ENCODE results near the gene HDAC7. TPM values are rescaled to one million over a fixed set of nuclear protein-coding genes. Genes with fewer than 3 reads are reported as not detected.

The HDAC7 gene
- total RNA-seq, 1 donor from 2014 or later = 84.4 TPM

- no peak for DNase-seq (ENCODE audit: low read depth)
- no peak for TF ChIP-seq CTCF (conservative IDR thresholded peaks at IDR 0.05; ENCODE audit: low read depth, low read length)
Observed at GRCh38 chr12:47754126-47754525, 65.6 kb downstream of the HDAC7 start.

DNA sequence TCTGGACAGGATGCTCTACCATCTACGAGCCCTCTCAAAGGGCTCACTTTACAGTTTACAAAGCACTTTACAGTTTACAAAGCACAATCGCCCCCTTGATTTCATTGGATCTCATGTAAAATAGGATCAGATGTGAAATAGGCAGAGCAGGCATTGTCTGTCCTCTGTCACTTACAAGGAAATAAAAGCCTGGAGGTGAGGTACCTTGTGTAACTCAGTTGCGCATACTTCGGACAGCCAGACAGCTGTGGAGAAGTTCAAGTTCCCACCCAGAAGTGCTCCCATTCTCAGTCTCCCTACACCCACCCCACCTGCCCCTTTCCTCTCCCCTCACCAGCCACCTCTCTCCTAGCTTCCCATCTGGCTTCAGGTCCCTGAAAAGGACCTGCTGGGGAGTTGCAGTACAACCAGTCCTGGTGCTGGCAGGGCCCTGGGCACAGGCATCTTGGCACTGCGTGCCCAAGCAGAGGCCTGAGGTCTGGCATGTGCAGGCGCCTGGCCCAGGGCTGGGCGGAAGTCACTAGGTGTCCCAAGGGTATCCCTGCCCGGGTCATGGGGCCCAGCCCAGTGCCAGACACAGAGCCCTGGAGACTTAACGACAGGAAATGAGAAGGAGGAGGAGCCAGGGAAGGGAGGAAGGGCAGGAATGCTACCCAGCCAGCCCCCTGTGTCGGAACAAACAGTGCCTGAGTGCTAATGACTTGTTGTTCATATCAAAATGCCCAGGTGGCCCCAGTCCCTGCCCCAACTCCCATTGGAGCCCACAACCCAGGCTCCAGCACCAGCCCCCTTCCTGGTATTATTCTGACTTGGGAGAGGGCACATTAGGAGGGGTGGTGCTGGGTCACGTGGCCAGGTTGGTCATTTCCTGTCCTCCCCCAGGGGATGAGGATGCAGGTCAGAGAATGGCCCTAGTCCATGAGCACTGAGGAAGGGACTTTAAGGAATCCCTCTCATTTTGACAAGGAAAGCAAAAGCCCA lies 66.4 kb downstream of the HDAC7 start:
- peak overlapping the region; percentile 17 for H3K4me3 ChIP-seq (ENCODE audit: low read depth, low read length)
- no peak for TF ChIP-seq CTCF (conservative IDR thresholded peaks at IDR 0.05; ENCODE audit: low read depth, low read length)
- no peak for DNase-seq (ENCODE audit: low read depth)

More at GRCh38 chr12:47754126-47754525, 65.6 kb downstream of the HDAC7 start:
- H3K4me3 ChIP-seq (ENCODE audit: low read depth, low read length) = no peak overlapping the region

DNA sequence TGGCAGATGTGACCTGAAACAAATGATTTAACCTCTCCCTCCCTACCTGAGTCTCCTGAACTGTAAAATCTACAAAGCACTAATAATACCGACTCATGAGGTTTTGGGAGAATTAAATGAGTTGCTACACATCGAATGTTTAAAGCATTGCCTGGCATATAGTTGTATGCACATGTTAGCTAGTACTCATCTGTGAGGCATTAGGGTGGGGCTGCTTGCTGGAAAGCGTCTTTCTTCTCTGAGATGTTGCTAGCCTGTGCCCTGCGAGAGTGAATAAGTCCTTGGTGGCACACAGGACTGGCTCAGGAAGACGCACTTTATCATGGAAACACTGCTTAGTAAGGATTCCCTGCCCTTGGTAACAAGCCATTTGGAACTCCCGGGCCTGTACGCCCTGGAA lies 67.2 kb downstream of the HDAC7 start:
- no peak overlapping the region for H3K4me3 ChIP-seq (ENCODE audit: low read depth, low read length)
- TF ChIP-seq CTCF (conservative IDR thresholded peaks at IDR 0.05; ENCODE audit: low read depth, low read length) = no peak
- DNase-seq (ENCODE audit: low read depth) = no peak

DNA sequence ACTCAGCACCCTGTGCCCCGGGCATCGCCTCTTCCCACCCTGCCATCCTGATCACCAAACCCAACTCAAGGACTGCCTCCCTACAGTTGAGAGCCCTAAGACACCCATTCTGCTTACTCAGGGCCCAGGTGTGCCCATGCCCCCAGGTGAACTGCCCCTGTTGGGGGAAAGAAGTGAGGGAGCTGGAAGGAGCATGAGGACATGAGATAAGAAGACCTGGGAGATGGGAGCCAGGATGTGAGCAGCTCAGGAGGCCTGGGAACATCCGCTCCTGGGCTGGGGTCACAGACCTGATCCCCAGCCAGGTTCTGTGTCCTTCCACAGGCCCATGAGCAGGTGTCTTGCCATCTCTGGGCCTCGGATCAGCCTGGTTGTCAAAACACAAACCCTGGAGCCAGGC lies 67.6 kb downstream of the HDAC7 start:
- no peak overlapping the region for H3K4me3 ChIP-seq (ENCODE audit: low read depth, low read length)
- no peak for DNase-seq (ENCODE audit: low read depth)
- TF ChIP-seq CTCF (conservative IDR thresholded peaks at IDR 0.05; ENCODE audit: low read depth, low read length) = no peak

GRCh38 chr12:47751561-47751960 lies 68.1 kb downstream of the HDAC7 start:
- TF ChIP-seq CTCF (conservative IDR thresholded peaks at IDR 0.05; ENCODE audit: low read depth, low read length) = no peak
- H3K4me3 ChIP-seq (ENCODE audit: low read depth, low read length) = no peak overlapping the region
- DNase-seq (ENCODE audit: low read depth) = no peak

- DNase-seq (ENCODE audit: low read depth) = no peak
- no peak overlapping the region for H3K4me3 ChIP-seq (ENCODE audit: low read depth, low read length)
- TF ChIP-seq CTCF (conservative IDR thresholded peaks at IDR 0.05; ENCODE audit: low read depth, low read length) = no peak
Observed at GRCh38 chr12:47750916-47751470, 68.7 kb downstream of the HDAC7 start.

All from epithelial cell of proximal tubule (primary cell).